GM18868 (cell line): Measurements from ENCODE around the gene ZNF446.
A peak's percentile ranks its signal among the peaks of the same experiment; 100 is the strongest.
"Not testable (repeated sequence)": the region's sequence is repeated elsewhere in the genome, so short reads cannot be mapped to it uniquely, and the experiment has no call there.

ENCODE experiments used
- ATAC-seq: cut with Tn5 transposase; IDR thresholded peaks from one replicate; pipeline ENCODE4 v1.9.1; 2021; ENCODE audit warnings: mild to moderate bottlenecking, moderate library complexity; ENCODE audit not compliant: unreplicated experiment

The ZNF446 gene

DNA sequence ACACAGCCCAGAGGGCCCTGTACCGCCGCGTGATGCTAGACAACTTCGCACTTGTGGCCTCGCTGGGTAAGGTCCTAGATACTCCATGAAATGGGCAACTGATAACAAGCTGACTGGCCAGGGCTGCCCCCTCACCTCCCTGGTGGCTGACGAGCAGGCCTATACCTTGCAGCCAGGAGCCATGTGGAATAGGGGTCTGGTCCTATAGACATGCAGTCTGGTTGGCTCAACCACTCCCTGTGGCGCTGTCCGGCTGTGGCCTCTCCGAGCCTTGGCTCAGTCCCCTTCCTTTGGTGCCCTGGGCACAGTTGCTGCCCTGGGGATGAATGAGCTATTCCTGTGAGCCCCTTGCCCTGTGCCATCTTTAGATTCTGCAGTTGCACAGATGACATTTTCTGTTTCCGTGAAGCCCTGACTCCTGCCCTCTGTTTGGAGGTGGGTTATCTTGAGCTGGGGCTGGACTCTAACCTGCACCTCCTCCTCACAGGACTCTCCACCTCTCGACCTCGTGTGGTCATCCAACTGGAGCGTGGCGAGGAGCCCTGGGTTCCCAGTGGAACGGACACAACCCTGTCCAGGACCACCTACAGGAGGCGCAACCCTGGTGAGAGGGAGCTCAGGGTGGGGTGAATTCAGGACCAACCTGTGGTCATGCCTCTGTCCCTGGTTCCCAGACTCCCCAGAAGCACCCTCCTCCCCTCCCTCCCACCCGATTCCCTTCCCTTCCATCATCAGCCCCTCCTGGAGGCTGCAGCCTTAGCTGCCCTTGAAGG is 6.7 kb upstream of the ZNF446 start:
- ATAC-seq, result no peak

DNA sequence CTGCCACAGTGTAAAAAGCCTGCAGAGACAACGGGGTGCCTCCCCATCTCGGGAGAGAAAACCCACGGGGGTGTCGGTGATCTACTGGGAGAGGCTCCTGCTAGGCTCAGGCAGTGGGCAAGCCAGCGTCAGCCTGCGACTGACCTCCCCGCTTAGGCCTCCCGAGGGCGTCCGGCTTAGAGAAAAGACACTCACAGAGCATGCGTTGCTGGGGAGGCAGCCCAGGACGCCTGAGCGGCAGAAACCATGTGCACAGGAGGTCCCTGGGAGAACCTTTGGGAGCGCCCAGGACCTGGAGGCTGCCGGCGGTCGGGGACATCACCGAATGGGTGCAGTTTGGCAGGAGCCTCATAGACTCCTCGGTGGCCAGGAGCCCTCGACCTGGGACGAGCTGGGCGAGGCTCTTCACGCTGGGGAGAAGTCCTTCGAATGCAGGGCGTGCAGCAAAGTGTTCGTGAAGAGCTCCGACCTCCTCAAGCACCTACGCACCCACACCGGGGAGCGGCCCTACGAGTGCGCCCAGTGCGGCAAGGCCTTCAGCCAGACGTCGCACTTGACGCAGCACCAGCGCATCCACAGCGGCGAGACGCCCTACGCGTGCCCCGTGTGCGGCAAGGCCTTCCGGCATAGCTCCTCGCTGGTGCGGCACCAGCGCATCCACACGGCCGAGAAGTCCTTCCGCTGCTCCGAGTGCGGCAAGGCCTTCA is 5.2 kb upstream of the ZNF446 start:
- ATAC-seq, result not testable (repeated sequence)

DNA sequence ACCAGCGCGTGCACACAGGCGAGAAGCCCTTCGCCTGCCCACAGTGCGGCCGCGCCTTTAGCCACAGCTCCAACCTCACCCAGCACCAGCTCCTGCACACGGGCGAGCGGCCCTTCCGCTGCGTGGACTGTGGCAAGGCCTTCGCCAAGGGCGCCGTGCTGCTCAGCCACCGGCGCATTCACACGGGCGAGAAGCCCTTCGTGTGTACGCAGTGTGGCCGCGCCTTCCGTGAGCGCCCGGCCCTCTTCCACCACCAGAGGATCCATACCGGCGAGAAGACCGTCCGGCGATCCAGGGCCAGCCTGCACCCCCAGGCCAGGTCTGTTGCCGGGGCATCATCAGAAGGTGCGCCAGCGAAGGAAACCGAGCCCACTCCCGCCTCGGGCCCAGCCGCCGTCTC is 4.4 kb upstream of the ZNF446 start:
- no peak for ATAC-seq

DNA sequence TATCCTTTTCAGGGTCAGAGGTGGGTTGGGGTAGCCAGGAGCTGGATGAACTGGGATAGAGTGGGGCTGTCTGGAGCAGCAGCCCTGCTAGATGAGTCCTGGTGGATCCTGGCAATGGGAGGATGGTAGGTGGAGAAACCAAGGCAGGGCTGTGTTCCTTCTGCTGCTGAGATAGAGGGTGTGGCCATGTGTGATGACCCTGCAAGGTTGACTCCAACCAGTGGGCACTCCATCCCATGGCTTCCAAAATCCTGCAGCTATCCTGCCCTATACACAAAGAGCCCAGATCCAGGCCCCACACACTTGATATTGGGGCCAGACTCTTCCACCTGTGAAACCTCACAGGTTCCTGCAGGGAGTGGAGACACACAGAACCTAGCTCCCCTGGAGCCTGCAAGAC is 2.4 kb upstream of the ZNF446 start:
- ATAC-seq, result no peak

DNA sequence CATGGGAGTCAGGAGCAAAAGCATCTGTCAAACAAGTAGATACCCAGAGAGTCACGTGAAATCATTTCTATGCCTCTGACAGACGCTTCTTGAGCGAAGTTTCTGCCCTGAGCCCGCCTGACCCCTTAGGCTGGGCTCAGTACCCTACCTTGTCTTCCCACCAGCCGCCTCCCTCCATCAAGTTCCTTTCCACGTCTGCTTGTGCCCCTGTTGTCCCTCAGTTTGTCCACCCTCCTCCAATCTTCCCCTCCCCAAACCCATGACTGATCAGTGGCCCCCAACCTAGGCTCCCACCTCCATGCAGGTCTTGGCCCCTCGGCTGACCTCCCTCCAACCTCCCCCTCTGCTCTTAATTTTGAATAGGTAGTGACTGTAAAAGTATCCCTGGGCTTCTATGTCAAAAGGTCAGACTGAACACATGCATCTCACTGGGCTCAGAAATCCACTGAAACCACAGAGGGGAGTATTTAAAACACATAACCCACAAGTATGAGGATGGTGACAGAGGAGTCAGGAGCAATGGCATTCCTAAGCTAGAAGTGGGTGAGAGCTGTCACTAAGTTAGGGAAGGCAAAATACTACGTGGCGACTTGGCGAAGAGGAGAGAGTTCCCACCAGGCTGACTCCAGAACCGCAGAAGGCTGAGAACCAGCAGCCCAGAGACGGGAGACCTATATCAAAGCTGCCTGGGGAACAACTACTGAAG is 1.7 kb upstream of the ZNF446 start:
- no peak for ATAC-seq

DNA sequence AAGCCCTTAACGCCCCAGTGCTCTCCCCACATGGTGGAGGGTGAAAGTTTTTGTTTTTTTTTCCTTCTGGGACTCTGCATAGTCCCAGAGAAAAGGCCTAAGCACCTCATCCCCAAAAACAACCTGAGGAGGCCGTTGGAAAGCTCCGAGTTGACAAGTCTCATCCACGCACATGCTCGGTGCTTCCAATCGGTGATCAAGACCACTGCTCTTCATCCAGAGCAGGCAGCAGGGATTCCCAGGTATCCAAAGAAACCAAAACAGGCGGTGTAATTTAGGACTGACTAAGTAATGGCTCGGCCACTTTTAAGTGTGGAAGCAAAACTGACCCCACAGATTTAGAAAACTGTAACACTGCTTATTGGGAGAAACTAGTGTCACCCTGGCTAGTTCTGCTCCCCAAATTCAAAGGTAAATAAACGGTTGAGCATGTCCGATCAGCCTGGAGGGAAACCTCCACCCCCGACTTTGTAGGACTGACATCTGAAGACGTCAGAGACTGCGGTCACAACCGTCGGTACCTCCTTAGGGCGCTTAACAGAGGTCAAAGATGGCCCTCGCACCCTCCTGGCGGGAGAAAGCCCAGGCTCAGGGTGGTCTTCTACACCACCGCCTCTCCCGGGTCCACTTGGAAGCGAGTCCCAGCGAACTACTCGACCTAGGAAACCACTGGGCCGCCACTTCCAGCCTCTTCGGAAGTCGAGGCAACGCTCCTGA is 997 bp upstream of the ZNF446 start:
- ATAC-seq, result peak; percentile 3

DNA sequence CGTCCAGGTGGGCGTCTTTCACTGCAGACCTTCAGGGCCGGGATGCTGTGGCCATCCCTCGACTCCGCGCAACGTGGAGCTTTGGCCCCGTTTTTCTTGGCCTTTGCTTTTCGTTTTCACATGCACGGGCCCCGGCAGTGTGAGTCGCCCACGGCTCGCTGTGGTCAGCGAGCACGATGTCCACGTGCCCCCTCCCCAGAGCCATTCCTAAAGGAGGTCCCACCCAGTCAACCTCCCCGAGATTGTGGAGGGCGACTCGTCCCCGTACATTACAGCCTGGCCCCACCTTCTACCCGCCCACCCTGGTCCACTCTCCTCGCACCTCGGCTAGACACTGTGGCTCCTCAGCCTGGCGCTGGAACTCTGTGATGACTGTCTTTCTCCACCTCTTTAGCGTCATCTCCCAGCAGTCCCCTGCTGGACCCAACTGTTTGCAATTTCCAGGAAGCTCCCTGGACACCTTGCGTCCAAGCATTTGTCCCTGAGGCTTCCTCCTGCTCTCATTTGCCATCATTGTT is 405 bp downstream of the ZNF446 start:
- ATAC-seq, result no peak

DNA sequence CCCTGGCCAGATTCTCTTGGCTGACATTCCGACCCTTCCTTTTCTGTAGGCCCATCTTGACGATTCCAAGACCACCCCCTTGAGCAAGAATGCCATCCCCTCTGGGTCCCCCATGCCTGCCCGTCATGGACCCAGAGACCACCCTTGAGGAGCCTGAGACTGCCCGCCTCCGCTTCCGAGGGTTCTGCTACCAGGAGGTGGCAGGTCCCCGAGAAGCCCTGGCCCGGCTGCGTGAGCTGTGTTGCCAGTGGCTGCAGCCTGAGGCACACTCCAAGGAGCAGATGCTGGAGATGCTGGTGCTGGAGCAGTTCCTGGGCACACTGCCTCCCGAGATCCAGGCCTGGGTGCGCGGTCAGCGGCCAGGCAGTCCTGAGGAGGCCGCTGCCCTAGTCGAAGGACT is 978 bp downstream of the ZNF446 start:
- ATAC-seq, result no peak

DNA sequence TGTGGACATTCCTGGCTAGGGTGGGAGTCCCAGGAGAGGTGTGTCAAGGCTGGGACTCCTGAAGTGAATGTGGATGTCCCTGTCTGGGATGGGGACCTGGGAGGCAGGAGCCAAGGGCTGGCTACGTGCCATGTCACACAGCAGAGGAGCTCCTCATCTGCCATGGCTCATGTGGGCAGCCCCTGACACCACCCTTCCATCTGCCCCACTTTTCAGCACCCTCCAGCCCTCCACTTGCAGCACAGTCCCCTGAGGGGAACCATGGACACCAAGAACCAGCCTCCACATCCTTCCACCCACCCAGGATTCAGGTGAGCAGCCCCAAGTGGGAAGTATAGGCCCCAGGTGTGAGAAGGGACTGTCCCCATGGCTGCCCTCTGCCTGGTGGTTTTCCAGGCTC is 1.7 kb downstream of the ZNF446 start:
- ATAC-seq, result no peak

DNA sequence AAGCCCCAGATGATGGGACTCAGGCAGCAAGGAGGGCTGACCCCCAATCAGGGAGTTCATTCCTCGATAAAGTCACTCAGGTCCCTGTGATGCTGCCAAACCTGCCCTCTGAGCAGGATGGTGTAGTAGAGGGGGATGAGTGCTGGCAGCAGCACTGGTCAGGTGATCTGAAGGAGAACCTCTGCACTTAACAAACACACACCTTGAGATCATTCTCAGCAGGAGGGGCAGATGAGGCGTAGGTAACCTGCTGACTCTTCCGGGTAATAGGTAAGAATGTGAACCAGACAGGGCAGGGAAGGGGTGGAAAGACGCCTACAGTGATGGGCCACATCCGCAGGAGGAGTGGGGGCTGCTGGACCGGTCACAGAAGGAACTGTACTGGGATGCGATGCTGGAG is 3.2 kb downstream of the ZNF446 start:
- no peak for ATAC-seq

DNA sequence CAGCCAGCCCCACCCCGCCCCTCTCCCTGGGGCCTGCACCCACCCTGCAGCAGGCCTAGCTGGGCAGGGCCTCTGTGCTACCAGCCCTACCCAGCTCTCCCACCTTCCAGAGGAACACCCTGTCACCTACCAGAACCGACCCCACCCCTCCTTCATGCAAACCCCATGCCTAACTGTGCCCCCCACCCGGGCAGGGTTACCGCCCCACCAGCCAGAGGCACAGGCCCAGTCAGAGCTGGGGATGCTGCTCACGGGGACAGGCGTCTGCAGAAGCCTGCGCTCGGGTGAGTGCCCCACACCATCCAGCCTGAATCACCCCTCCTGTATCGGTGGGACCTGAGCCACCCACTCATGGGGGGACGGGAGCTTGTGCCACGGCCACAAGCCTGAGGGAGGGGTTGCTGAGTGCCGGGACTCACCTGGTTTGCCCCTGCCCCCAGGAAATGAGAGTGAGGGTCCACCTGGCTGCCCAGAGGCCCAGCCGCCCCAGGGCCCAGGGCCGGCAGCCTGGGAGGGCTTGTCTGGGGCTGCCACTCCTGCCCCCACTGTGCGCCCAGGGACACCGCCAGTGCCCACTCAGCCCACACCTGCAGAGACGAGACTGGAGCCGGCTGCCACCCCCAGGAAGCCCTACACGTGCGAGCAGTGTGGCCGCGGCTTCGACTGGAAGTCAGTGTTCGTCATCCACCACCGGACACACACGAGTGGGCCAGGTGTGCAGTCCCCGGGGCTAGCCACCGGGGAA is 3.8 kb downstream of the ZNF446 start:
- no peak for ATAC-seq

DNA sequence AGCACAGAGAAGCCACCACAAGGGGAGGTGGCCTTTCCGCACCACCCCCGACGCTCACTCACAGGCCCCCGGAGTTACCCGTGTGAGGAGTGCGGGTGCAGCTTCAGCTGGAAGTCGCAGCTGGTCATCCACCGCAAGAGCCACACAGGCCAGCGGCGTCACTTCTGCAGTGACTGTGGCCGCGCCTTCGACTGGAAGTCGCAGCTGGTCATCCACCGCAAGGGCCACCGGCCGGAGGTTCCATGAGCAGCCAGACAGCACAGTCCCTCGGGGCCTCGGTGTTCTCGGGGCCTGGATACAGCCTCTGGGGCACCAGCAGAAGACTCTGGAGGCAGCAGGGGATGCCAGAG is 4.3 kb downstream of the ZNF446 start:
- no peak for ATAC-seq

DNA sequence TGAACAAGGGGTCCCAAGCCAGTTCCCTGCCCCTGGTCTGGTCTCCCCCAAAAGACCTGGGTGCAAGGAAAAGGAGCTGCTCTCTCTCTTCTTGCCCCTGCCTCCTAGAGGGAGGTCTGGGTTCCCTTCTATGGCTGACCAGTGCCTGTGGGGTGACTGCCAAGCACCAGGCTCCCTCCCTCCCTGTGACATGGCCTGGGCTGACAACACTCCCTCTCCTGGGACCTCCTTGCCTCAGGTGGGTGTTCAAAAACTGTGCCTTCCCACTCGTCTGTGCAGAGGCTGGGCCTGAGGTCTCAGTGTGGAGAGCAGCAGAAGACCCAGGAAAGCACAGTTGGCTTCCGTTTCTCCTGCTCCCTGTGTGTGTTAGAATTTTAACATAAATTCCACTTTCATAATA is 4.7 kb downstream of the ZNF446 start:
- ATAC-seq, result no peak

DNA sequence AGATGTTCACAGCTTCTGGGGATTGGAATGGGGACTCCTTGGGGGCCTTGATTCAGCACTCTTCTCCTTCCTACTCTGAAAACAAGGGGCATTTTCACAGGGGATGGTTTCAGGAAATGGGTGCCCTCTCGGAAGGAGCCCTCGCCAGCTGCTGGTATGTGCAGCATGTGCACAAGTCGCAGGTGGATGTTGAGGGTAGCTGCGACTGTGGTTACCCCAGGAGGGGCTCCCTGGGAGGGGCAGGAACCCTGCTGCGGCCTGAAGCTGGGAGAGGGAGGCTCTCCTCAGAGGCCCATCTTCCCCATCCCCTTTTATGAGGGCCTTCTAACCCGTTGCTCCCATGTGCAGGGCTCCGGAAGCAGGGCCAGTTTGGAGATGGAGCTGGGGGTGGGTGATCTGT is 6.2 kb downstream of the ZNF446 start:
- ATAC-seq, result no peak

DNA sequence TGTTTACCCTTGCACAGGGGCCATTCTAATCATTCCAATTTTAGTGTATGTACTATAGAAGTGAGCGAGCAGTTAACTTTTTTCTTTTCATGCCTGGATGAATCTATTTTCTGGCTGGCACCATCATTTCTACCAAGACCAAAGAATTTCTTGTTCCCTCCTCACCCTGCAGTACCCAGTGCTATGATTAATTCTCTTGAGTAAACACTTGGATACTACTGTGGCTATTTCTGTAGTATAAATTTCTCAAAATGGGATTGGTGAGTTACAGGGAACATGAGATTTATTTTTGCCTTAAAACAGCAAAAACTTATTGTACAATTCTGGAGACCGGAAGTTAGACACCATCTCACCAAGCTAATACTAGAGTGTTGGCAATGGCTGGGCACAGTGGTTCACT is 7.6 kb downstream of the ZNF446 start:
- no peak for ATAC-seq

DNA sequence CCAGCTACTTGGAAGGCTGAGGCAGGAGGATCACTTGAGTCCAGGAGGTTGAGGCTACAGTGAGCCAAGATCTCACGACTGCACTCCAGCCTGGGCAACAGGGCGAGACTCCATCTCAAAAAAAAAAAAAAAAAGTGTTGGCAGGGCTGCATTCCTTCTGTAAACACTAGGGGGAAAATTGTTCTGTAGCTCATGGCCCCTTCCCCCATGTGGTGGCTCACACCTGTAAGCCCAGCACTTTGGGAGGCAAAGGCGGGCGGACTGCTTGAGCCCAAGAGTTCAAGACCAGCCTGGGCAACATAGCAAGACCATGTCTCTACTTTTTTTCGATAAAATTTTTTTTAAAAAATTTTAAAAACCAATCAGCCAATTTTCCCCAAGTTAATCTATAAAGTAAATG is 8.2 kb downstream of the ZNF446 start:
- ATAC-seq, result not testable (repeated sequence)

DNA sequence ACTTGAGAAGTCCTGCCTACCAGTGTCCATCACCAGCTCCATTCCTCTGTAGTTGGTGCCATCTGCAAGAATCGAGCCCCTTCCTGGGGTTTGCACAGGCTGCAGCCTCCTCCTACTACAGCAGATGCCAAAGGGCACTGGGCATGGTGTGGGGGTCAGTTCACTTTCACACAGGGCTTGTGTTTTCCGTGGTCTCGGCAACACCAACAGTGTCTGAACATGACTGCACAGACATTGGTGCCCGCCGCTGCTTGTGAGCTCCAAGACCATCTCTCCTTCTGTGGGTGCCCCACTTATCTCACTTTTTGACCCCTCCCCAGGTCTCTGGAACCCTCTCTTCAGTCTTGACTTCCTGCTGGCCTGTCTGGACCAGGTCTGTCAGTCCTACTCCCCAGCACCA is 15.2 kb downstream of the ZNF446 start:
- no peak for ATAC-seq

DNA sequence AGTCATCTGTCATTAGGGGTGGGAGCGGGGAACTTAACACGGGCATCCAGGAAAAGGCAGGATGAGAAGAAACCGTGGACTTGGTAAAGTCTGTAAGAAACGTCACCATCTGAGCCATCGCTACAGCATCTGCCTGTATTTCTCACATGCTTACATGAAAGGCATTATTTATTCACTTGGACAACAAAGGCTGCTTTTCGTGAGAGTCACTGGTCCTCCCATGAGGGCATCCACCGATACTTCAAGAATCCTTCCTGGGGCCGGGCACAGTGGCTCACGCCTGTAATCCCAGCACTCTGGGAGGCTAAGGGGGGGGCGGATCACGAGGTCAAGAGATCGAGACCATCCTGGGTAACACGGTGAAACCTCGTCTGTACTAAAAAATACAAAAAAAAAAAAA is 16.1 kb downstream of the ZNF446 start:
- ATAC-seq, result no peak

DNA sequence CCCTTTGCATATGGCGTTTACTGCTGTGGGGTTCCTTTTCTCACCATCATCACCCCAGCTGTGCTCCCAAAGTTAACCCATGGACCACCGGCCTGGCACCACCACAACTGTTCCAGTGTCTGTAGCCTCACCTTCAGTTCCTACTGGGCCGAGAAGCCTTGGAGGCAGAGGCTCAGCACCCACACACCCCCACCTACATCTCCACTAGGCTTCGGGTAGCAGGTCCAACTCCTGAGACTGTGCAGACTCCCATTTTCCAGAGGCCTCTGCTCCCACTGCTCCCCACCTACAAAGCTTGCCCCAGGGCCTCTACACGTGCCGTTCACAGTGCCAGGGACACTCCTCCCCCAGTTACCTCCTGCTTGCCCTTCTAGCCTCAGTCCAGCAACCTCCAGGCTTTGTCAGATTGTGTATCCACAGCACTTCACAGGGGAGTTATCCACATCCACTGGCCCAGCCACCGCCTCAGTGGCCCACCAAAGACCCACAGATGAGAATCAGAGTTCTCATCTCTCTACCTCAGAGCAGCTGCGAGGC is 21.6 kb downstream of the ZNF446 start:
- no peak for ATAC-seq

DNA sequence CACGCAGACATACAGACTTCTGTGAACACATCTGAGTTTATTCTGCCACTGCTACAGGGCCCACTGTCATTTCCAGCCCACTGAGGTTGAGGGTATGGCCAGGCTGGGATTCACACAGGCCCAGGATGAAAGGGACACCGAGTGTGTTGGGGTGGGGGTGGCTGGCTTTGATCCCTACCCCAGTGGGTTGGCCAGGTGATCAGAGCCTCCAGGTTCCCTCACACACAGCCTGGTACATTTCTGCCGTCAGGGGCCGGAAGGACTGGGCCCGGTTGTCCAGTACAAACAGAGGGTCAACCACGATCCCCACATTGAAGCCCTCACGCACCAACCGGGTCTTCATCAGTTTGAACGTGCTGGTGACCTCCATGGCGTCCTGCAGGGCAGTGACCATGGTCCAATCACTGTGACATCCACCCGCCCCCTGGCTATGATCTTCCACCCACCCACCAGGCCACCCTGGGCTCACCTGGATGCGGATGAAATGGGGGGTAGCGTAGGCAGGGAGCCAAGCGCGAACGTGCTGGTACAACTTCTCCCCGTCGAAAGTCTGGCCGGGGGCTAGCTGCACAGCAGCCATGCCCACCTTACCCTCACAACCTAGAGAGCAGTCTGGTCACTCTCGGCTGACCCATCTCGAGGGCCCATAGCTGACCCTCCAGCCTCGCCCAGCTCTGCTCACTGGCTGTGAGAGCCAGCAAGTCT is 22.3 kb downstream of the ZNF446 start:
- peak; percentile 17 for ATAC-seq
